CD4-positive, CD25-positive, alpha-beta regulatory T cell (primary cell): ENCODE measurements around the gene GPRIN2. TPM values are rescaled to one million over a fixed set of nuclear protein-coding genes. Genes with fewer than 3 reads are reported as not detected.
A peak's percentile ranks its signal among the peaks of the same experiment; 100 is the strongest.
"Not testable (repeated sequence)": the region's sequence is repeated elsewhere in the genome, so short reads cannot be mapped to it uniquely, and the experiment has no call there.

Experiments used
- ATAC-seq, 2 donors: fragments of 150-1000 bp; cut with Tn5 transposase; one replicate each; pipeline ENCODE4 v1.10.0; 2021; ENCODE audit warnings: low read depth in 2 of 2, moderate number of reproducible peaks in 2 of 2, moderate library complexity in 1 of 2
- DNase-seq, 3 donors: peaks; one replicate each; pipeline versions ENCODE4 v3.0.0 to v3.0.0-alpha.2; 2012 to 2022; ENCODE audit warnings: mixed read lengths in 1 of 3
- H3K27ac ChIP-seq: one replicate; pipeline ENCODE4 v1.7.0; 2013; ENCODE audit warnings: mild to moderate bottlenecking, low read length; ENCODE audit not compliant: insufficient read depth, poor library complexity, severe bottlenecking
- H3K27me3 ChIP-seq: one replicate; pipeline ENCODE4 v1.7.0; 2013; ENCODE audit warnings: low read length; ENCODE audit not compliant: control insufficient read depth, insufficient read depth
- H3K36me3 ChIP-seq: one replicate; pipeline ENCODE4 v1.7.0; 2013; ENCODE audit warnings: mild to moderate bottlenecking, low read length, moderate library complexity; ENCODE audit not compliant: control insufficient read depth, insufficient read depth
- H3K4me1 ChIP-seq: 2 replicates; pipeline ENCODE4 v1.7.0; 2013; ENCODE audit warnings: mild to moderate bottlenecking, low read length; ENCODE audit not compliant: insufficient read depth, control insufficient read depth, poor library complexity, severe bottlenecking
- H3K4me3 ChIP-seq: one replicate; pipeline ENCODE4 v1.7.0; 2013; ENCODE audit warnings: low read depth, mild to moderate bottlenecking, low read length, moderate library complexity
- H3K9me3 ChIP-seq, 2 experiments: 1 replicate in 1 of 2; 2 replicates in 1 of 2; pipeline ENCODE4 v1.7.0; 2013; ENCODE audit warnings: low read length in 2 of 2, mild to moderate bottlenecking in 1 of 2, moderate library complexity in 1 of 2; ENCODE audit not compliant: control insufficient read depth in 2 of 2
- H3K27ac Mint-ChIP-seq, 3 donors: one replicate each; pipeline ENCODE4 v1.8.0; 2020 to 2022; ENCODE audit warnings: mild to moderate bottlenecking in 3 of 3, mixed read lengths in 3 of 3, moderate library complexity in 2 of 3
- H3K27me3 Mint-ChIP-seq: one replicate; pipeline ENCODE4 v1.8.0; 2022; ENCODE audit warnings: mild to moderate bottlenecking, mixed read lengths
- H3K36me3 Mint-ChIP-seq: one replicate; pipeline ENCODE4 v1.8.0; 2020; ENCODE audit warnings: mixed read lengths
- H3K4me1 Mint-ChIP-seq, 4 donors: one replicate each; pipeline ENCODE4 v1.8.0; 2020 to 2022; ENCODE audit warnings: mixed read lengths in 4 of 4, mild to moderate bottlenecking in 1 of 4
- H3K4me3 Mint-ChIP-seq, 4 donors: one replicate each; pipeline ENCODE4 v1.8.0; 2020 to 2022; ENCODE audit warnings: mild to moderate bottlenecking in 4 of 4, mixed read lengths in 4 of 4, moderate library complexity in 3 of 4
- H3K9me3 Mint-ChIP-seq, 7 donors: one replicate each; pipeline ENCODE4 v1.8.0; 2020 to 2022; ENCODE audit warnings: mixed read lengths in 7 of 7, mild to moderate bottlenecking in 3 of 7, moderate library complexity in 2 of 7
- polyA plus RNA-seq, 4 donors: library from polyadenylated mRNA; unstranded; fragments of 300-500 nt; fragmentation: Illumina TruSeq; gene quantifications; one replicate each; pipeline ENCODE4 v1.2.3, GENCODE V29; 2021
- total RNA-seq: library from RNA; stranded (reverse); gene quantifications from one replicate; pipeline ENCODE4 v1.2.3, GENCODE V29; 2022

Gene GPRIN2
- total and polyA plus RNA-seq, 5 donors from 2014 or later: not detected

GRCh38 chr10:46518028-46518725 lies 38.3 kb downstream of the GPRIN2 start:
- no peaks in the 10 kb centered on the region for H3K4me1 Mint-ChIP-seq
- H3K27ac Mint-ChIP-seq: no peak overlapping the region
- Histone ChIP-seq H3K4me3 (no peak overlapping the region), H3K4me1 (no peaks in the 10 kb centered on the region), H3K36me3 (no peaks in the 10 kb centered on the region), H3K9me3 (no peaks in the 10 kb centered on the region), H3K27ac (no peak overlapping the region), H3K27me3 (no peaks in the 10 kb centered on the region)
- H3K4me3 Mint-ChIP-seq: no peak overlapping the region
- H3K27me3 Mint-ChIP-seq: no peaks in the 10 kb centered on the region
- H3K36me3 Mint-ChIP-seq: no peaks in the 10 kb centered on the region
- peaks cover 0 to 2% (median 0%) of the 10 kb centered on the region in 7 donors for H3K9me3 Mint-ChIP-seq
- DNase-seq (no peak), ATAC-seq (peak in 1 of 2 donors; percentile 8)

- no peaks in the 10 kb centered on the region for H3K4me1 ChIP-seq
- no peak overlapping the region for H3K4me3 Mint-ChIP-seq
- H3K27ac Mint-ChIP-seq: no peak overlapping the region
- no peak for ATAC-seq
- no peak overlapping the region for H3K27ac ChIP-seq
- no peaks in the 10 kb centered on the region for H3K36me3 Mint-ChIP-seq
- H3K4me3 ChIP-seq: no peak overlapping the region
- no peak for DNase-seq
- no peaks in the 10 kb centered on the region for H3K27me3 ChIP-seq
- H3K4me1 Mint-ChIP-seq: no peaks in the 10 kb centered on the region
- no peaks in the 10 kb centered on the region for H3K36me3 ChIP-seq
- H3K9me3 Mint-ChIP-seq: peaks cover 0 to 2% (median 0%) of the 10 kb centered on the region in 7 donors
- no peaks in the 10 kb centered on the region for H3K9me3 ChIP-seq
- H3K27me3 Mint-ChIP-seq: no peaks in the 10 kb centered on the region
Measured at GRCh38 chr10:46517541-46517940, 38.9 kb downstream of the GPRIN2 start.

- Mint-ChIP-seq H3K27me3 (no peaks in the 10 kb centered on the region), H3K4me3 (no peak overlapping the region), H3K27ac (no peak overlapping the region), H3K4me1 (no peaks in the 10 kb centered on the region), H3K9me3 (peaks cover 0 to 2% (median 0%) of the 10 kb centered on the region in 7 donors), H3K36me3 (no peaks in the 10 kb centered on the region)
- Histone ChIP-seq H3K27ac (no peak overlapping the region), H3K9me3 (no peaks in the 10 kb centered on the region), H3K27me3 (no peaks in the 10 kb centered on the region), H3K4me3 (no peak overlapping the region), H3K4me1 (no peaks in the 10 kb centered on the region), H3K36me3 (no peaks in the 10 kb centered on the region)
- DNase-seq (no peak), ATAC-seq (no peak)
Measured at GRCh38 chr10:46516660-46517416, 39.6 kb downstream of the GPRIN2 start.

- DNase-seq (no peak), ATAC-seq (no peak)
- H3K4me1 ChIP-seq: no peaks in the 10 kb centered on the region
- no peaks in the 10 kb centered on the region for H3K27me3 ChIP-seq
- Mint-ChIP-seq H3K27ac (no peak overlapping the region), H3K9me3 (peaks cover 0 to 2% (median 0%) of the 10 kb centered on the region in 7 donors), H3K36me3 (no peaks in the 10 kb centered on the region), H3K4me3 (no peak overlapping the region), H3K4me1 (no peaks in the 10 kb centered on the region), H3K27me3 (no peaks in the 10 kb centered on the region)
- no peaks in the 10 kb centered on the region for H3K9me3 ChIP-seq
- H3K36me3 ChIP-seq: no peaks in the 10 kb centered on the region
- H3K27ac ChIP-seq: no peak overlapping the region
- H3K4me3 ChIP-seq: no peak overlapping the region
Measured at GRCh38 chr10:46515793-46516192, 40.7 kb downstream of the GPRIN2 start.

- H3K4me3 ChIP-seq: no peak overlapping the region
- H3K27ac ChIP-seq: no peak overlapping the region
- H3K36me3 ChIP-seq: no peaks in the 10 kb centered on the region
- H3K9me3 ChIP-seq: no peaks in the 10 kb centered on the region
- no peaks in the 10 kb centered on the region for H3K36me3 Mint-ChIP-seq
- H3K9me3 Mint-ChIP-seq: peaks cover 0 to 2% (median 0%) of the 10 kb centered on the region in 7 donors
- H3K4me1 ChIP-seq: no peaks in the 10 kb centered on the region
- H3K4me3 Mint-ChIP-seq: no peak overlapping the region
- no peaks in the 10 kb centered on the region for H3K27me3 Mint-ChIP-seq
- no peaks in the 10 kb centered on the region for H3K27me3 ChIP-seq
- ATAC-seq (no peak), DNase-seq (no peak)
- no peaks in the 10 kb centered on the region for H3K4me1 Mint-ChIP-seq
- H3K27ac Mint-ChIP-seq: no peak overlapping the region
Measured at GRCh38 chr10:46515366-46515765, 41.1 kb downstream of the GPRIN2 start.

- Histone ChIP-seq H3K36me3 (no peaks in the 10 kb centered on the region), H3K27me3 (no peaks in the 10 kb centered on the region), H3K4me3 (no peak overlapping the region), H3K9me3 (no peaks in the 10 kb centered on the region), H3K4me1 (no peaks in the 10 kb centered on the region), H3K27ac (no peak overlapping the region)
- Mint-ChIP-seq H3K4me1 (no peaks in the 10 kb centered on the region), H3K36me3 (no peaks in the 10 kb centered on the region), H3K4me3 (no peak overlapping the region), H3K27ac (no peak overlapping the region), H3K9me3 (peaks cover 0 to 1% (median 0%) of the 10 kb centered on the region in 7 donors), H3K27me3 (no peaks in the 10 kb centered on the region)
- ATAC-seq (no peak), DNase-seq (no peak)
Measured at GRCh38 chr10:46514899-46515298, 41.6 kb downstream of the GPRIN2 start.

GRCh38 chr10:46514431-46514861 lies 42.0 kb downstream of the GPRIN2 start:
- Histone ChIP-seq H3K27me3 (no peaks in the 10 kb centered on the region), H3K4me3 (no peak overlapping the region), H3K9me3 (no peaks in the 10 kb centered on the region), H3K27ac (no peak overlapping the region), H3K4me1 (no peaks in the 10 kb centered on the region), H3K36me3 (no peaks in the 10 kb centered on the region)
- H3K27me3 Mint-ChIP-seq: no peaks in the 10 kb centered on the region
- no peak overlapping the region for H3K27ac Mint-ChIP-seq
- H3K9me3 Mint-ChIP-seq: peaks cover 0 to 1% (median 0%) of the 10 kb centered on the region in 7 donors
- H3K36me3 Mint-ChIP-seq: no peaks in the 10 kb centered on the region
- H3K4me3 Mint-ChIP-seq: no peak overlapping the region
- no peaks in the 10 kb centered on the region for H3K4me1 Mint-ChIP-seq
- no peak for ATAC-seq
- DNase-seq: no peak

- H3K27me3 ChIP-seq, H3K27me3 Mint-ChIP-seq: not testable (repeated sequence)
Measured at GRCh38 chr10:46513333-46513732, 43.1 kb downstream of the GPRIN2 start.

More at GRCh38 chr10:46513333-46513732, 43.1 kb downstream of the GPRIN2 start:
- not testable (repeated sequence) for H3K27ac Mint-ChIP-seq, H3K36me3 ChIP-seq, H3K4me3 ChIP-seq, ATAC-seq, H3K4me3 Mint-ChIP-seq, H3K9me3 ChIP-seq, H3K27ac ChIP-seq, H3K9me3 Mint-ChIP-seq, DNase-seq, H3K4me1 ChIP-seq, H3K36me3 Mint-ChIP-seq, H3K4me1 Mint-ChIP-seq
